NCI-H1105 (cell line): Measurements from ENCODE around the gene PLXNA1.

ENCODE experiments used
- DNase-seq: peaks from one replicate; lab custom pipeline; 2025; lab: John Stamatoyannopoulos, UW

PLXNA1 gene

DNA sequence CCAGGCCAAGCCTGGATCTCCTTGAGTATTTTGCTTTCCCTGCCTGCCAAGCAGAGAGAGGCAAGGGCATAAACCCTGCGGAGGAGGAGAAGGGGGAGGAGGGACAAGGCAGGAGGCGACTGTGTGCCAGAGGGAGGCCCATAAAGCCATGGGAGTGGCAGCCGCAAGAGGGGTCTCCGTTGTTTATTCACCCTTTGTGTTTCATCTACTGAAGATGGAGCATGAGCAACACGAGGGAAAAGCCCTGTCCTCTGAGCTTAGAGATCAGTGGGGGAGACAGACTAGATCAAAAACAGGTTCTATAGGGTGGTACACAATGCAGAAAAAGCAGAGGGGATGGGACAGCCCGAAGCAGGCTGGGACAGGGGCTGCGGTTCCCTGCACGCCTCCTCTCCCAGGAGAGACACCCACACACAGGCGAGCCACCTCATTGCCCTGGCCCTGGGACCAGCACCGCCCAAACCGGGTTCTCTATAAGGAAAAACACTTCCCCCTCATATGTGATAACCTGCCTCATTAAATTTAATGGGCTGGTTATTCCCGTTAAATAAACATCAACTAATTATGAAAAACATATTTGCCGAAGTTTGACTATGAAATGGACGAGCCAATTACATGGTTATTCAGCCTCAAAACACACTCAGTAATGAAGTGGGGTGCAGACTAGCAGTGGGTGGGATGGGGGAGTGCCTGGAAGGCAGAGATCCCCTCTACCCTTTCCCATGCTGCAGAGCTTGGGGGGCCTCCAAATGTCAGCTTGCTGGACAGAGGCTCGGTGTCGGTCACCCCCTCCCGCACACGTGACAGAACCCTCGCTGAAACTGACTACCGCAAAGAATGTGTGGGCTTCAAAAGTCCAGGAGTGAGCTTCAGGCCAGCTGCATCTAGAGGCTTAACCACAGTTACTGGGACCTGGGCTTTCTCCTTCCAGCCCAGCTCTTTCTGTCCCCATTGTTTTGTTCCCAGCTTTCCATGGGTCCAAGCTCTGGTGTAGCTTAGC lies 14.2 kb upstream of the PLXNA1 start:
- DNase-seq = no peak

DNA sequence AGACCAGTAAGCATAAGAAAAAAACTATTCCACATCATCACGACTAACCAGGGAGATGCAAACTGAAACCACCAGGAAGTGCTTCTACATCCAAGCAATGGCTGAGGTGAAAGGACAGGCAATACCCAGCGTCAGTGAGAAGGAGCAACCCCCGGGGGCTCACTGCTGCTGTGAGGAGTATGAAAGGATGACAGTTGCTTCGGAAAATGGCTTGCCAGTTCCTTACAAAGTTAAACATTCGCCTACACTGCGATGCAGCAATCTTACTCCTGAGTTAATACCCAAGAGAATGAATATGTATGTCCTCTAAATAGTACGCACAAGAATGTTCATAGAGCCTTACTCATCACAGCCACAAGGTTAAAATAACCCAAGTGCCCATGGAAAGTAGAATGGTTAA lies 13.3 kb upstream of the PLXNA1 start:
- DNase-seq = no peak

DNA sequence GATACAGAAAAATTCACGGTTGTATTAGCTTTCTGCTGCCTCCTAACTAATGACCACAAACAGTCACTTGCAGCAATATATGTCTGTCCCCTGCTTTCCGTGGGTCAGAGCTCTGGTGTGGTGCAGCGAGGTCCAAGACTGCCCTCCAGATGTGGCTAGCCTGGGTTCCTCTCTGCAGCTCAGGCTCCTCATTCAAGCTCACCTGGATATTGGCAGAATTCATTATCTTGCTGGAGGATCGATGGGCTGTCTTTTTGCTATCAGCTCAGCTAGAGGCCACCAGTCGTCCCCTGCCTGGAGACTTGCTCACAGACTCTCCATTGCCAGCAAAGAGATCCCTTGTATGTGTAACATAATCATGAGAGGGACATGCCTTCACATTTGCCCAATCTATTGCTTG lies 12.8 kb upstream of the PLXNA1 start:
- no peak for DNase-seq

DNA sequence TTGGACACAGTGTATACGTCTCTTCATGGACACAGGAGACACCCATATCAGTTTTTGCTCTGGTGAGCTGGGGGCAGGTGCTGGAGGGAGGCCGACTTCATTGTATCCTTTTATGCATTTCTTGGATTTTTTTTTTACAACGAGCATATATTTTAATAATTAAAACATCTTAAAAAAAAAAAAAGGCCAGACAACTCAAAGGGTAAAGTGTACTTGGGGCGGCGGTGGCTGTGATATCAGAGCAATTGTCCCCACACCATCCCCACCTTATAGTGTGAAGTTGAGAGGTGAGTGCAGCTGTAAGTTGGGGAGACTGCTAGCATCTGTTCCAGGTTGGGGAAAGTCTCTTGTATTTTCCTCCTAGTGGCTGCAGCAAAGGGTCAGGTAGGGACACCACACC lies 12.0 kb upstream of the PLXNA1 start:
- no peak for DNase-seq

DNA sequence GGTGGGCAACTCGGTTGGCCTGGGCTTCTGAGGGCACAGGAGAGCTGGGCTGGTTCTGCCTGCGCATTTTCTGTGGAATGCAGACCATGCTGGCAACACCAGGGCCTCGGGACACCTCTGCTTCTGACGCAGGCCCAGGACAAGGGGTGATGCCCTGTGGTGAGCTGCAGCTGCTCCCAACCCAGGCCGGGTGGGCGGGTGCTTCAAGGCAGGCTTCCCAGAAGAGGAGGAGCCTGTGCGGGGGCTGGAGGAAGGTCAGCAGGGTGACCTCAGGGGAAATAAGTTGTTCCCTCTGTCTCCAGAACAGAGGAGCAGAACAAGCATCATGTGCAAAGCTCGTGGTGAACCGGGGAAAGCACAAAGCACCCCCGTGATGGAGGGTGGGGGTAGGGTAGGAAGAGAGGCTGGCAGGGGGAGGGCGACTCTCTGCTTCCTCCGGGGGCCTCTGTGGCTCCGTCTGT lies 11.0 kb upstream of the PLXNA1 start:
- DNase-seq = no peak

DNA sequence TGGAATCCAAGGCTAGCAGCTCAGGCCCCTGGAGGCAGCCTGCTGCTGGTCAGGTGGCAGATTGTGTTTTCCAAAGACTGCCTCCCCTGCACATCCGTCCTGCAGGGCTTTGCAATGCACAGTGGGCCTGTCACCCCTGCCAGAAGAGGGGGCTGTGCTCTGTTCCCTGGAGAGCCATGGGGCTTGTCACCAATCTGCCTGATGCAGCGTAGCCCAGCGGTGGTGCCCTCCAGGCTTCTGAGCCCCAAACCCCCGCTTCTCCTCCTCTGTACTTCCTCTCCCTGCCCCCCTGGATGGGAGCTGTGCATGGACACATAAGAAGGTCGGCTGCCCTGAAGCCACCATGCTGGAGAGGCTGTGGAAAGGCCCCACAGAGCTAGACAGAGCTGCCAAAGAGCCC lies 10.0 kb upstream of the PLXNA1 start:
- no peak for DNase-seq

DNA sequence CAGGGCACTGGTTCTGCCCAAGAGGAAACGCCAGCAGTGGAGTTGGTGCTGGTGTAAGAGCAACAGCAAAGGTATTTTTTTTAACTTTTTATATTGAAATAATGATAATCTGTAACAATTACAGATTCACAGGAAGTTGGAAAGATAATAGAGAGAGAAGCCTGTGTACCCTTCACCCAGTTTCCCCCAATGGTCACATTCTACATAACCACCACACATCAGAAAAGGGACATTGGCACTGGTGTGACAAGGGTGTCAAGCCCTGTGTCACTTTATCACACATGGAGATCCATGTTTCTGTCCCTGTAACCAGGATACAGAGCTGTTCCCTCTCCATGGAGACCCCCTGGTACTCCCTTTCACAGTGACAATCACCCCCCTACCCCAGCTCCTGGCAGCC lies 9.1 kb upstream of the PLXNA1 start:
- no peak for DNase-seq

DNA sequence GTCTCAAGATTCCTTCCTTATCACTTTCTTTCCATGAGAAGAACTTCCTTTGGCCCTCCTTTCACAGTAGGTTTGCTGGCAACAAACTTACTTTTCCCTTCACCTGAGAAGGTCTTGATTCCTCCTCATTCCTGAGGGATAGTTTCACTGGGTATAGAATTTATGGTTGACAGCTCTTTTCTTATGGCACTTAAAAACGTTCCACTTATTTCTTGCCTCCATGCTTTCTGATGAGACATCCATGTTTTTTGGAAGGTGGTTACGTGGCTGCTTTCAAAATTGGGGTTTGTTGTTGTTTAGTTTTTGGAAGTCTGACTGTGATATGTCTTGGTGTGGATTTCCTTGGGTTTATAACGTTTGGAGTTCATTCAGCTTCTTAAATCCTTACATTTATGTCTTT lies 8.2 kb upstream of the PLXNA1 start:
- no peak for DNase-seq

DNA sequence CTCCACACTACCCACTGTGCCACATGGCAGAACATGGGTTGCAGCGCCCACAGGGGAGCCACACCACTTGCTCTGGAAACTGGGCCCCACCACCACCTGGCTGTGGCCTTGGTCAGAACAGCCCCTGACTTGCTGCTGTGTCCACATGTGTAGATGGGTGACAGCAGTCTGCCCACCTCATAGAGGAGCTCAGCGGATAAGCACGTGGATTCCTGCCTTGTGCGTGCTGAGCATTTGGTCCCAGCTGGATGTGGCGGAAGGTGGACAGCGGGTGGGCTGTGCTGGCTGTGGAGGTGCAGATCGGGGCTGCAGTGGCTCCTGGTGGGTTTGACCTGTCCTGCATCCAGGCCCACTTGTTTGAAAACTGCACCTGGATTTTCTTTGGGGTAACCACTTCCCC lies 6.0 kb upstream of the PLXNA1 start:
- DNase-seq = no peak

DNA sequence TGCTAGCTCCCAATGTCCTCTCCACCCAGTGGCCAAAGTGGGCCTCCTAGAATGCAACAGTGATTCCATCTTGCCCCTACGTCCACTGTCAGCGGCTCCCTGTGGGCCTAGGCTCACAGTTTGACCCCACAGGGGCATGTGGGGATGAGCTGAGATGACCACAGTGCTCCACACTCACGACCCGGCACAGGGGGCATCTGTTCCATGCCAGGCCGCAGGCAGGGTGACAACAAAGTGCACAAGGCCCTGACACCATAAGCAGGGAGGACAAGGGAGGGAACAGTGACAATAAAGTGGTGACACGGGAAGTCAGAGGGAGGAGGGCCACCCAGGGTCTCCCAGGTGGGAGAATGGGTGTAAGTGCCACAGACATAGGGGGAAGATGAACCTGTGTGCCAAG lies 5.1 kb upstream of the PLXNA1 start:
- no peak for DNase-seq

DNA sequence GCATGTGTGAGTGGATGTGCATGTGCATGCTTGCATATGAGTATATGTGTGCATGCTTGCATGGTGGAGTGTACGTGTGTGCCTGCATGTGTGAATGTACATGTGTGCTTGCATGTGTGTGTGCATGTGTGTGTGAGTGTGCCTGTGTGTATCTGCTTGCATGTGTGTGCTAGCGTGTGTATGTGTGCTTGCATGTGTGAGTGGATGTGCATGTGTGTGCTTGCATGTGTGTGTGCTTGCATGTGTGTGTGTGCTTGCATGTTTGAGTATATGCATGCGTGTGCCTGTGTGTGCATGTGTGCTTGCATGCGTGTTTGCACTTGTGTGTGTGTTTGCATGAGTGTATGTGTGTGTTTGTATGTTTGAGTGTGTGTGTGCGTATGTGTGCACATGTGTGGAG lies 4.6 kb upstream of the PLXNA1 start:
- DNase-seq = no peak

DNA sequence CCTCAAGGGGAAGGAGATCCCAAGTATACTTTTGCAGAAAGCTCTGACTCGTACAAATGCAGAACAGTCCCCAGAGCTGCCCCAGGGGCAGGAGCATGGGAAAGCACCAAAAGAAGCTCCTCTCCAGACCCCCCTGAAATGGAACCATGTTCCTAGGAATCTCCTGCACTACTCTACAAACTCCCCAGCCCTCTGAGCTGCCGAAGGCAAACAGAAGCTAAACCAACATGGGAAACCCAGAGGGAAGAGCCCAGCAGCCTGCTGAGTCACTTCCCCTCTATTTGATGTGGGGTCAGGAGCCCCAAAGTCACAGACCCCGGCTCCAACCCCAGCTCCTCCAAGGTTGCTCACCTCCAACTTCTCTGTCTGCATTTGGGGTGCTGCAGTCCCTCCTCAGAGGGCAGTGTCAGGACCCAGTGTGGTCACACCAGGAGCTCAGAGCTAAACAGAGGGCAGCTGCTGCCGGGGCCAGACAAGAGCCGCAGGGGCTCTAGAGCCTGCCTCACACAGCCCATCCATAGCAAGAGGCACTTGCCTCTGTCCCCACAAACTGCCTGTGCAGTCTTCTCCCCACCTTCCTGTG lies 3.8 kb upstream of the PLXNA1 start:
- no peak for DNase-seq

DNA sequence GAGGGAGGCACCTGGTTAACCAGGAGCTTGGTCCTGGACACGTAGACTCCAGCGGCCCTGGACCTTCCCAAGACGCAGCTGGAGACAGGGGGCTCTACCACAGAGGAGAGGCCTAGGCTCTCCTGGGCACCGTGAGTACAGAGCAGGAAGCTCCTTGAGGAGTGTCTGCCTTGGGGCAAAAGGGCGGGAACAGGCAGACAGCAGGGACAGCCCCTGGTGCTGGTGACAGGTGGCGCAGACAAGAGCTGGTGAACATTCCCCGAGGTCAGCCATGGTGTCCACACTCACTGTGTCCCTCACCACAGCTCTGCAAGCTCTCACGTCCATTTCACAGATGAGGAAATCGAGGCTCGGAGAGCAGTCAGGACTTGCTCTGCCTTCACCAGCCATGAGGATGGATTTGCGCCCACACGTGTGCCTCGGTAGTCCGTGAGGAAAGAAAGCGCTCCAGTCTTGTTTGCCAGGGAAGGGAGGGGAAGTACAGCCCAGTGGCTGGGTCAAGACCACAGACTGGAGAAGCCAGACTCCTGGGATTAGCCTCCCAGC lies 2.6 kb upstream of the PLXNA1 start:
- no peak for DNase-seq

DNA sequence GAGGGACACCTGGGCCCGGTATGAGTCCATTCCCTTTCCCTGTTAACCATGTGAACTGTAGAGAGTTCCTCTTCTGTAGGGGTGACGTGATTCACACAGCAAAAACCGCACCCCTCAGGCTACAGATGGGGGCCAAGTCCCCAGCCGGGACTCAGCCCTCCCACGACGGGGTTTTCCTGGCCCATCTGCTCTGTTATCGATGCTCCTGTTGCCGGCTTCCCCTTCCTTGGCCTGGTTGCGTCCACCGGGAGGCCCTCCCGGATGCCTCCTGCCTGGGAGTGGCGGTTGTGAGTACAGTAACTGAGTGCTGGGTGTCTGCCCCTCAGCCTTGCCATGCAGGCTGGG lies 817 bp upstream of the PLXNA1 start:
- DNase-seq = no peak

DNA sequence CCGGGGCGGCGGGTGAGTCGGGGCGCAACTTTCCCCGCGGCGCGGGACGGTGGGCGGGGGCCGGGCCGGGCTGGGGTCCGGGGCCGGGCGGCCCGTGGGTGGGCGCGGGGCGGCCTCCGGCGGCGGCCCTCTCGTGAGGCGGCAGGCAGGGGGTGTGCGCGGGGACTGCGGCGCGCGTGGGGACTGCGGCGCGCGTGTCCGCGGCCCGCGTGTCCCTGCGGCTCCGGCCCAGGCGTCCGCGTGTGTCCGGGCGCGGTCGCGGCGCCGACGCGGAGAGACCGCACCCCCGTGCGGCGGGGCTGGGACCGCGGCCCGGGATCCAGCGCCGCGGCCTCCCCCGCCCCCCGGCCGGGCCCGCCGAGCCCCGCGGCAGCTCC lies 349 bp downstream of the PLXNA1 start:
- DNase-seq = no peak

DNA sequence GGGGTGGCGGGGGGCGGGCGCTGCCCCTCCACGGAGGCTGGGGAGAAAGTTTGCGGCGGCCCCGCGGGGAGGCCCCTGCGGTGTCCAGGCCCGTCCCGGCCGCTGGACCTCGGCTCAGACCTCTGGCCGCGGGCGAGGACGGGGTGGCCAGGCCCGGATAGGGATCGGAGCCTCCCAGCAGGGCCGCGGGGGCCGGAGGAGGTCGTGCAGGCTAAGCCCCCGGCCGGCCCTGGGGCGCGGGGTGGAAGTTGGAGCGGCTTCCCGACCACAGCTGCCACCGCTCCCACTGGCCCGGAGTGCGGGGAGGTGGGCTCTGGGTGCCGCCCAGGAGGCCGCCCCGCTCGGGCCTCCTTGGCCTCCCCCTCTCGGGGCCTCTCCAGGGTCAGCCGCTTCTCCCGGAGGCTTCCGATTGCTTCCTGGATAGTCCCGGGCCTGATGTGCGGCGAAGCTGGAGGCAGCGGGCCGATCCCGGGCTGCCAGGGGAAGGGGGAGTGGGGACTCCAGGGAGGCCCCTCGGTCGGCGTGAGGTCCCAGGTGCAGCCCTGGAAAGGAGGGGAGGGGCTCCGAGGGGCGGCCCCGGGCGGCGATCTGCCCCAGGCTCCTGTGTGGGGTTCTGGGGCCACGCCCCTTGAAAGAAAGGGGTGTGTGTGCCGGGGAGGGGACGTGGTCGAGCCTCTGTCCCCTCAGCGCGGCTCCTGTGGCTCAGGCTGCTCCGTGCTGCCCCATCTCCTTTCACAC lies 907 bp downstream of the PLXNA1 start:
- peak; percentile 43 for DNase-seq

DNA sequence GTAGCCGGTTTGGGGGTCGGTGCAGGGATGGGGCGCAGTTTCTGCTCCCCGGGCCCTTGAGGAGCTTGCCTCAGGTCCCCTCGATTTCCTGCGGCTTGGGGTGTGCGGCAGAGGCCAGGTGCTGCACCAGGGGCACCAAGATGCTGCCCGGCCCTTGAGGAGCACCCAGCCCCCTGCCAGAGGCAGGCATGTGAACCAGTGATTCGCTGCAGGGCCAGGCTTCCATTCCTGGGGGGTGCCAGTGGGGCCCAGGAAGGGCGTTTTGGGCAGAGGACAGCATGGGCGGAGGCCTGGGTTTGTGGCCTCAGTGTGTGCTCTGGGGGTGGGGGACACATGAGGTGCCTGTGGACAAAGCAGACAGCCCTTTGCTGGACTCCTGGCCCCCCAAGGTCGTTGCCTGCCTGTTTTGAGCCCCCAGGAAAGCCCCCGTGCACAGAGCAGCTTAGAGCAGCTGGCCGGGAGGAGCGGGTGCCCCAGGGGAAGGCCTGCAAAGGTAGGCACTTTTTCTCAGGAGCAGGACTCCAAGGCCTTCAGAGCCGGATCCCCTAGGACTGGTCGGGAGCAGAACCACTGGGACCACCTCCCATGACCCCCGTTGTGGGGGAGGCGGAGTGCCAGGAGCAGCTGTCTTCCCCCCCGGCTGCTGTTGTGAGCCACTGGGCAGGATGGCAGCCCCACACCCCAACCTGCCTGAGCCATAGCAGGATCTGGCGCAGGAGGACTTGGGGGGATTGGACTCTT lies 1.6 kb downstream of the PLXNA1 start:
- DNase-seq = no peak

DNA sequence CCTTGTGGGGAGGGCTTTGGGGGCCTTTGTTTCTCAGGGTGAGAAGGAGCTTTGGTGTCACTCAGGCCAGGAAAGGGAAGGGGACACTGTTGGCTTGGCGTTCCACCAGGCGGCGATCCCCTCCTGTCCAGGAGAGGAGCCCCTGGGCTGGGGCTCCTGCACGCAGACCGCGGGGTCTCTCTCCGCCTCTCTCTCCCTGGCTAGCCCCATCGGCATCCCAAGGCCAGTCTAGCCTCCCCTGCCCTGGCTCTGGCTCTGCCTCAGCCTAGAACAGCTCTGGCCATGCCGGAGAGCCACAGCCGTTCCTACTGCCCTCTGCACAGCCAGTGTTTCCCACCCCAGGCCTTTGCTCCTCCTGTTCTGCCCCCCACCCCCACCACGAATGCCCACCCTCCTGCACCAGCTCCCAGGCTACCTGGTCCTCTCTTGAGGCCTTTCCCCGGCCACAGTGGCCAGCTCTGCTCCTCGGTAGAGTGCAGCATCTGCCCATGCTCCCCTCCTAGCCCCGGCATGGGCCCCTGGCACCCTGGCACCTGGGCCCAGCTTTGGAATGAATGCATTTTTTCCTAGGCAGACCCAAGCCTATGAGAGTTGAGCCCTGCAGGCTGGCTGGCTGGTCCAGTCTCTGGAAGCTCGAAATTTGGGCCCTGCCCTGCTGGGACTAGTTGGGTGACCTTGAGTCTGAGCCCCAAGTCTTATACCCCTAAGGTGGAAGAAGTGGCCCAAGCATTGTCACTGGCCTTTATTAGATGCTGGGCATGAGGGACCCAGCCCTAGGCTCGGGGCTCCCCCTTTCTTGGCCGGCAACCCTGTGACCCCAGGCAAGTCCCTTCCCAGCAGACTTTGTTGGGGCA lies 2.4 kb downstream of the PLXNA1 start:
- no peak for DNase-seq

DNA sequence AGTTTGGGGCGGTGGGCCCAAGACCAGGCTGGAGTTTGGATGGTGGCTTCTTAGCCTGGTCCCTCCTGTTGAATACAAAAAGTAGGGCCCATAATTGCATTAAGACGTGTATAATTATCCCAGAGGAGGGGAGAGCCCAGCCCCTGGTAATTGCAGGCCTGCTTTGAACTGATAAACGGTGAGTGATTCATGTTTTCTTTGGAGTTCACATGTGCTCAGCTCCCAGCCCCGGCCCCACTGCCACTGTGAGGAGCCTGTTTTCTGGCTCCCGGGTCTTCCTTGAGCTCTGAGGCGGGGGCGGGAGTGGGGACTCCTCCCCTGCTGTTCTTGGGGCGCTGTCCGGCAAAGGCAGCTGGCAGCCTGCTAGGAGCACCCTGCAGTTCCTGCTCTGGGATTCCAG lies 3.1 kb downstream of the PLXNA1 start:
- peak; percentile 44 for DNase-seq

DNA sequence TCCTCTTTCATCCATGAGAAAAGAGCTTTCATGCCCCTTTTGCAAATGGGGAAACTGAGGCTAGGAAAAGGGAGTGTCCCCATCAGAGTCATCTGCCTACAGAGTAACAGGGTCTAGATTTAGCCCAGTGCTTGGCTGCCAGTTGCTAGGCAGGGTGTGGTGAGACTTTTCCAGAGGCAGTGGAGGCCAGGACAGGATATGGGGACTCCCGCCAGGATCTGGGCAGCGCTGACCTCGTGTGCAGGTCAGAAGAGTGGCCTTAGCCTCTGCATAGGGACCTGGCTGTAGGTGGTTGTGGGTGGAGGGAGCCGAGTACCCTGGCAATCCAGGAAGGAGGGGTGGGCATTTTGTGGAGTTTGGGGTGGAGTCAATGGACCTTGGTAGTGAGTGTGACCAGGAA lies 4.2 kb downstream of the PLXNA1 start:
- DNase-seq = no peak

DNA sequence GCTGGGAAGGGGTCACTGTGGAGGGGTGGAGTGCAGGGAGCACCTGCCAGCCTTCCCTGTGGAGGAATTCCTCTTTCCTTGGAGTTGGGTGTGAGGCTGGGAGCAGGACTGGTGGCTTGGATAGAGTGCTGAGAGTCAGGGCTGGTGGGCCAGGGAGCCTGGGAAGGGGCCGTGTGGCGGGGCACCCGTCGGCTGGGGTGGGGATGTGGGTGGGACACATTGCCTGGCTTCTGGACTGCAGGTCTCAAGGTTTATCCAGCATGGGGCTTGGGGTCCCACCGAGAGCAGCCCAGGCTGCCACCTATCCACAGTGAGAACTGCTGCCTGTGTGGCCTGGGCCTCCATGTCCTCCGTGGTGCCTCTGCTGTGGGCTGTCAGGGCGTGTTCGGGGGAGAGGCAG lies 4.7 kb downstream of the PLXNA1 start:
- DNase-seq = no peak
